GM10847 (cell line): ENCODE measurements around the gene CEP72.

Source experiments
- POLR2A ChIP-seq: IDR thresholded peaks from 2 replicates; pipeline ENCODE4 v1.6.1; 2011; ENCODE audit not compliant: insufficient read length; ENCODE audit errors: extremely low read depth

CEP72 gene

DNA sequence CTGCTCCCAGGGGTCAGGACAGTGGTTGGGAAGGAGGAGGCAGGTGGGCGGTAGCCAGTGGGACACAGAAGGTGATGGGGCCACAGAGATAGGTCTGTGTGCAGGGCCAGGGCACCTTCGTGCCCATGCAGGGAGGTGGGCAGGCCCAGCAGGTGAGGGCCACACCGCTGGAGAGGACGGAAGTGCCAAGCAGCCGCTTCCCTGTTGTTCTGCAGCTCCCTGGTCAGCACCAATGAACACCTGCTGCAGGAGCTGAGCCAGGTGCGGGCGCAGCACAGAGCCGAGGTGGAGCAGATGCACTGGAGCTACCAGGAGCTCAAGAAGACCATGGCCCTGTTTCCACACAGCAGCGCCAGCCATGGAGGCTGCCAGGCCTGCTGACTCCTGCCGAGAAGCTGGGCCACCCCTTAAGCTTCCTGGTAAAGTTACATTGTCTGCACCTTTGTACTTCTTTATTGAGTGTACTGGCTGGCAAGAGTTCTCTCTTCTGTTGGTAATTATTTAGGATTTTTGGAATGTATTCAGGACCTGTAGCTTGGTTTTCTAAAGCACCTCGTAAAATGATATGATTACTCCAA, 40.7 kb downstream of the CEP72 start:
- TF ChIP-seq POLR2A = no peak

DNA sequence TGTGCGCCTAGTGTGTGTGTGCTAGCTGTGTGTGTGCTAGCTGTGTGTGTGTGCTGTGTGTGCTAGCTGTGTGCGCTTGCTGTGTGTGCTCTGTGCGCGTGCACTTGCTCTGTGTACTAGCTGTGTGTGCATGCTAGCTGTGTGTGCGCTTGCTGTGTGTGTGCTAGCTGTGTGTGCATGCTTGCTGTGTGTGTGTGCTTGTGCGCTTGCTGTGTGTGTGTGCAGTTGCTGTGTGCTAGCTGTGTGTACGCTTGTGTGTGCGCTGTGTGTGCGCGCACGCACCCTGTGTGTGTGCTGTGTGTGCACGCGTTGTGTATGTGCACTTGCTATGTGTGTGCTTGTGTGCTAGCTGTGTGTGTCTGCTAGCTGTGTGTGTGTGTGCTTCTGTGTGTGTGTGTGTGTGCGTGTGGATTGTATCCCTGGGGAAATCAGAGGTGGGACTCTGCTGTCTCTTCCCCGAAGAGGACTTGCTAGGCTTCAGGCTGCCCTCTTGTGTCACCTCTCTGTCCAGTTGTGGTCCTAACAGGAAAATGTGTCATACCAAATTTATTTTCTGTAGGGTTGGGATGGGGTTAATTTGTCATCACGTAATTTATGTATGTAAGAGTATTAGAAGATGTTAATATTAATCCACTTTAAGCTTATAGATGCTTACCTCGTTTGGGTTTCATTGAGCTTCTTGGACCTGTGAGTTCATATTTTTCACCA, 42.1 kb downstream of the CEP72 start:
- TF ChIP-seq POLR2A = no peak

DNA sequence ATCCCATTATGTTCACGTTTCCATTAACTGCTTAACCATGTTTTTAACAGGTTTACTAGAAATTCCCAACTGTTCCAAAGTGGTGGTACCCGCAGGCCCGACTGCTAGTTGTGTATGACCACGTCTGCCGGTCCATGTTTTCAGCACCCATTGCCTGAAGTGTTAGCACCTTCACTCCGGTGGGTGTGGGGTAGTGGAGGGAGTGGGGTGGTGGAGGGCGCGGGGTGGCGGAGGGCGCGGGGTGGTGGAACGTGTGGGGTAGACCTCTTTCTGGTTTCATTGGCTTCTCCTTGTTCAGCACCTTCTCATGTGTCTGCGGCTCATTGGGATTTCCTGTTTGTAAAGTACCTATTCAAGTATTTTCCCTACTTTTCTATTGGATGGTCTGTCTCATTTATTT, 43.3 kb downstream of the CEP72 start:
- no peak for TF ChIP-seq POLR2A

DNA sequence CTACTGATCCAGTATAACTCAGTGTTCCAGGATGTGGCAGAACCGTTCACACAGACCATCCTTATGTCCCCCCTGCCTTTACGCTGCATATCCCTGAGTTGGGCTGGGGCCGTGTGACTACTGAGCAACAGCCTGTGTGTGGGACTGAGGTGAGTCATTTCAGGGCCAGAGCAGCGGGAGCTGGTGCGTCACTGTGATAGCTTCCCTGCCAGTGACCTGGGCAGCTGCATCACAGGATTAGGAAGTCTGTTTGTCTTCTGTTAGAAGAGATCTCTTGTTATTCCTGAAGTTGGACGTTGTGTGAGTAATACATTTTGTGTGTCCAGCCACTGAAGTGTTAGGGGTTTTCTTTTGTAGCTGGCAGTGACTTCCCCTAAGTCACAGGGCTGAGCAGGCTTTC, 45.4 kb downstream of the CEP72 start:
- TF ChIP-seq POLR2A = no peak

DNA sequence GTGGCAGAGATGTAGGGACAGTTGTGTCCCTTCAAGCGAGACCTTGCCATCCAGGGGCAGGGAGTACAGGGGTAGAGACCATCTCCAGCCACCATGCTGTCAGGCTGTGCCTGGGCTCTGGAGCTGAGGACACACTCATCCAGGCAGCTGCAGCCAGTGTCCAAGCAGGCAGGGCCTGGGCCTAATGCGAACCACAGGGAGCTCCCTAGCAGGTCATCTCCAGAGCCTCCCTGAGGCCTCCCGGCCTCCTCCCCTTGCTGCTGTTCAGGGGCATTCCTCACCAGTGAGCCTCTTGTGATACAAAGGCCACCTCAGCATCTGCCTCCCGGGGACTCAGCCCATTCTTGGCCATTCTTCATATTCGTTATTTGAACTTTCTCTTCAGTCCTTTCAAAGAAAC, 46.0 kb downstream of the CEP72 start:
- TF ChIP-seq POLR2A = no peak

DNA sequence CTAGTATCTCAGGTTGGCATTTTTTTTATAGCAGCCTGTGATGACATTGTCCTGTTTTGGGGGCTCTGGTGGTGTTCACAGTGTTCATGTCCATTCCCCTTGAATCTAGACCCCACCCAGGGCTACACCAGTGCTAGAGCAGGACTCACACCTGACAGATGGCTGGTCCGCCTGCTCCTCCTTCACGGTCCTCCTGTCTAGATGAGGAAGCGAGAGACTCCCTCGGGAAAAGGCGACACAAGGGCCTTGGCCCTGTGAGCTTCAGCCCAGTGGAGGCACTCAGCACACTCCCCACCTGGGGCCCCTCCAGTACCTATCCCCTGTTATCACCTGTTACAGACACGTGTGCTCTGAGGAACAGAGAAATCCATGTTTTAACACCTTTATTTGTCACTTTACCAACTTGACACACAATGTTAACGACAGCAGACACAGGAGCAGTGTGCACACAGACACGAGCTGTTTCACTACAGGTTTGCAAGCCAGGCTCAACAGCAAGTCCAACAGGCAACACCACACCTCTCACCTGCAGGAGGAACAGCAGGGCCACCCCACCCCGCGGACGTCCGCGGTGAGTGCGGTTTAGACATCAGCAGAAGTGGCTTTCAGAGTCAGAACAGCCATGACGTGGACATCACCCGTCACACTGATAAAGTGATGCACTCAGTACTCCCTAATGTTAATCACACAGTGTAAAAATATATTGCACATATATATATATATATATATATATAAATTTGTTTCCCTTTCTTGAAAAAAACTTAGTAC, 47.5 kb downstream of the CEP72 start:
- TF ChIP-seq POLR2A = no peak

DNA sequence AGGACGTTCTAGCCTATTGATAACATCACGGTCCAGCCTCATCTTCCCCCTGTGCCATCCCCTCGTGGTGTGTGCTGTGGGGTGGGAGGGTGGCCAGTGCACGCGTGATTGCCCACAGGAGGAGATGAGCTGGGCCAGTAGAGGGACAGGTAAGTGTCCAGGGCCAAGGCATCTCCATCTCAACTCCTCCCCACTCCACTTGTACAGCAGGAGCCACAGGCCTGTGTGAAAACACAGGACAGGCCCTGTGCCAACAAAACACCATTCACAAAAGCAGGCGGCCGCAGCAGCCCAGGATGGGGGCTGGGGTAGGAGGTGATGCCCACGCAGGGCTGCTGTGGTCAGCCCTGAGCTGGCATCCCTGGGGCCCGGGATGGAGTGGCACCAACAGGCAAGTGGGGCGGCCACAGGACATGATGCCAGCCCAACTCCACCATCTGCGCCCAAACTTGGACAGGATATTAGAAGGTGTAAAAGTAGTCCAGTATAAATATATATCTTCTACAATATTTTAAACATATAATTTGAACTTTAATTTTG, 48.4 kb downstream of the CEP72 start:
- TF ChIP-seq POLR2A = no peak

DNA sequence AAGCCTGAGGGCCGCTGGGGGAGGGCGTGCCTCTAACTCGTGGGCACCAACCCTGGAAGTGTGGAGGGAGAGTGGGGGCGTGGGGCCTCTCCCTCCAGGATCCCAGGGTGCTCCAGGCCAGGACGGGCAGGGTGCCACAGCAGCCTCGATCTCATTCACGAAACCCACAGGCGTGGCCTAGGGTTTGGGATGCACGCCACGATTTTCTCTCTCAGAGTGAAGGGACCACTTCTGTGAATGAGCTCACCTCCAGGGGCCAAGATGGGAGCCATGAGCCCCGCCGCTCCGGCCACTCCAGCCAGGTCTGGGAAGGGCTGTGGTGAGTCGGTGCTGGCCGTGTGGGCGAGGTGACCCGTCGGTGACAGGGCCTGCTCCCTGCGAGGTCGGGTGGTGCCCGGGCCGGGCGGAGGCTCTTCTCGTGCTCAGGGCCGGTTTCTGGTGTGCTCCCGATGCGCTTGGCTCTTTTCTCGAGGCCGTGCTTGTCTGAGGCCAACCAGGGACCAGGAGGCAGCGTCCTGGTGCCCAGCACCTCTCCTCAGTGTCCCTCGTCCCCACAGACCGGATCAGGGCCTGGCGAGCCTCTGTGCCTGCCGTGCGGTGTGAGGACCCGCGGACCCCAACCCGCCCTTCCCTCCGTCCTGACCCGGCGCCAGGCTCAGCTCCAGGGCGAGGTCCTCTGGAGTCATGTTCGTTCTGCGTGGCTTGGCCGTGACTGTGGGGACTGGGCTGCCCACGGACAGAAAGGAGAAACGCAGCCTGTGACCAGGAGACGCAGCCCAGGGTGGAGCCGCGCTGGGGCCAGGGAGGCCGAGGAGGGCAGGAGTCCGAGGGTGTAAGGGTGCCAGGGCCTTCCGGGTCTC, 50.0 kb downstream of the CEP72 start:
- TF ChIP-seq POLR2A = no peak

DNA sequence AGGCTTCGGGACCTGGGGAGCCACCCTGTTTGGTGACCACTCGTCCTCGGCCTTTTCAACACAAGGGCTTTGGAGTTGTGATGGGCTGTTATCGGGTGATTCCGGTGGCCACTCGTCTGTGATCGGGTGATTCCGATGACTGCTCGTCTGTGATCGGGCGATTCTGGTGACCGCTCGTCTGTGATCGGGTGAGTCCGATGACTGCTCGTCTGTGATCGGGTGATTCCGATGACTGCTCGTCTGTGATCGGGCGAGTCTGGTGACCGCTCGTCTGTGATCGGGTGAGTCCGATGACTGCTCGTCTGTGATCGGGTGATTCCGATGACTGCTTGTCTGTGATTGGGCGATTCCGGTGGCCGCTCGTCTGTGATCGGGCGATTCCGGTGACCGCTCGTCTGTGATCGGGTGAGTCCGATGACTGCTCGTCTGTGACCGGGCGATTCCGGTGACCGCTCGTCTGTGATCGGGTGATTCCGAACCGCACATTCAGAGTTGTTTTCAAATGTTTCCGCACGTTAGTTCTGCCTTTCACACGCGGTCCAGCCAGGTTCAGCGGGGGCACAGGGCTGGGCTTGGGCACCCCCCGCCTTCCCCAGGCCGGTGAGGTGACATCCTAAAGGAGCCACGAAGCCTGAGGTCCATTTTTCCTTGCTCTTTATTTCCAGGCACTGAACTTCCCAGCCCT, 50.8 kb downstream of the CEP72 start:
- no peak for TF ChIP-seq POLR2A

DNA sequence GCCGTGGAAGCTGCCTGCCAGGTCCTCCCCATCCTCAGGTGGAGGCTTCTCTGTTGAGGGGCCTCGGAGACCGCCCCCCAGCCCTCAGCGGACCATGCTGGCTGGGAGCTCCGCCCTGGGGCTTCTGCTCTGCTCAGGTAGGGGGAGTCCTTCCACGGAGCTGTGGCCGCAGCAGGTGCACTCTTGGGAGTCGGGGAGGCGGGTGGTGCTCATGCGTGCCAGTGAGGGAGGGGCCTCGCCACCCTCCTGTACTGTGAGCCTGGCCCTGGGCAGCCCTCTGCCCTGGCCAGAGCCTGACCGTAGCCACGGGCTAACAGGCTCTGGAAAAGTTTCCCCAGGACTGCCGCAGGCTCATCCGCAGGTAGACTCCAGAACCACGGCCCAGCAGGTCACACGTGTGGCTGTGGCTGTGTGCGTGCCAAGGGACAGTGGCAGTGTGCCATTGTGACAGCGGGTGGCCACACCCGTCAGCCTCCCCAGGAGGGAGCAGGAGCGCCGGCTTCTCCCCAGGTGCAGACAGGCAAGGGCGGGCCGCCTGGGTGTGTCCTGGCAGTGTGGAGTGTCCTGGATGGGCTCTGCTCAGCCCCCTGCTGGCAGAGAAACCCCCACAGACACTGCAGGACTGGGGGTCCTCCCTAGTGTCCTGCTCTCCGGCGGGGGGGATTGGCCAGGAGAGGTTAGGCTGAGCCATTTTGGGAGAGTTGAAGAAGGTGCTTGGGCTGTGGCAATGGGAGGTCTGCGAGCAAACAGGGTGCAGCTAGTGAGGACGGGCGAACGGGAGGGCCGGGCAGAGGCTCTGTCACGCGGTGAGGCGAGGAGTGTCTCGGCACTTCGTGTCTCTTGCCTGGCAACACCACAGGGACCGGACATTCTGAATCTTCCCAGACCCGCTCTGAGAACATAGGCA, 51.5 kb downstream of the CEP72 start:
- no peak for TF ChIP-seq POLR2A

DNA sequence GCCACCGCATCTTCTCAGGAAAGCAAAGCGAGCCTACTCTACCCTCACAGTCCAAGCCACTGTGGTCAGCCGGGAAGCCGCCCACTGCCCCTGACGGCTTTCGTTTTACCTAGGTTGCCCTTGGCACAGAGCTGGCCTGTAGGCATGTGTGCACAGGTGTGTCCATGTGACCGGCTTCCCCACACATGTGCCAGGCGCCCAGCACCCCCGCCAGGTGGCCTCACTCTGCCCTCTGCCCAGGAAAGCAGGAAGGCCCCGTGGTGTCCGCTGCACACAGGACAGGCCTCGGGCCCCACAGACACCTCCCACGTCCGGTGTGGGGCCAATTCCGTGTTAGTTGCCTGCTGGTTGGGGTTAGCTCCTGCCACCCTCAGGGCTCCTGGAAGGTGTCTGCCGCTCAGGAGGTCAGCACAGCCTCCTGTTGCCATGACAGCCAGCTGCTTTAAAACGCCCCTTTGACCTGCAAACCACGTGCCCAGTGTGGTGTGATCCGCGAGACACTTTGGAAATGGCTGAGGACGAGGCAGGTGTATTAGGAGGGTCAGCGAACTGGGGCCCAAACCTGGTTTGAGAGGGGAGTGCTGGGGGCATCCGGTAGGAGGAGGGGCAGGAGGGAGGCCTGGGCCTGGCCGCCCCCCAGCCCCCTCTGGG, 52.3 kb downstream of the CEP72 start:
- TF ChIP-seq POLR2A = no peak

DNA sequence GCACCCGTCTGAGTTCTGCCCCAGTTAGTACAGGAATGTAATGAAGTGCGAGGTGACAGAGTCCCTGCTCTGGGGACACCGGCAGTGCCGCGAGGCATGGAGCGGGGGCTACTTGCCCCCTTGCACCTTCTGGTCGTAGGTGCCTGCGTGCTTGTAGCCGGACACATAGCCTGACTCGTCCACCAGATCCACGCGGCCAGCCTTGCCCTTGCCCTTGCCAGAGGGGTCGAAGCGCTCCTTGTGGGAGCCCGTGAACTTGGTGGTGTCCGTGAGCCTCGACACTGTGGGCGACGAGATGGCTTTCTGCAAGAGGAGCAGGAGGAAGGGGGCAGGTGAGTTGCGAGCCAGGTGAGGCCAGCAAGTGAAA, 52.8 kb downstream of the CEP72 start:
- no peak for TF ChIP-seq POLR2A

DNA sequence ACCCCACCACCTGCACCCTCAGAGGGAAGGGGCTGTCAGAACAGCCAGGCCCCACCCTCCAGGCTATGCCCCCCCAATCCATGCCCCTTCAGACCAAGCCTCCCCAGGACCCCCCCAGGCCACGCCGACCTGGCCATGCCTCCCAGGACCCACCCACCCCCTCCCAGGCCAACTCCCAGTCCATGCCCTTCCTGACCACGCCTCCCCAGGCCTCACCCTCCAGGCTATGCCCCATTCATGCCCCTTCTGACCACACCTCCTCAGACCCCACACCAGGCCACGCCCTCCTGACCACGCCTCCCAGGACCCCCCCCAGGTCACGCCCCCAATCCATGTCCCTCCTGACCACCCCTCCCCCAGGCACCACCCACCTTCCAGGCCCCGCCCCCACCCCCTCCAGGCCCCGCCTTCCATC, 53.4 kb downstream of the CEP72 start:
- no peak for TF ChIP-seq POLR2A
